SH-SY5Y (cell line): ENCODE results near the gene RIPOR3.

ENCODE experiments used
- GATA2 ChIP-seq: IDR thresholded peaks from 2 replicates; pipeline ENCODE4 v1.6.1; 2011; ENCODE audit warnings: mild to moderate bottlenecking, low read depth, low read length
- GATA3 ChIP-seq: IDR thresholded peaks from 2 replicates; pipeline ENCODE4 v1.6.1; 2011; ENCODE audit warnings: low read depth, mild to moderate bottlenecking, low read length, moderate library complexity

DNA sequence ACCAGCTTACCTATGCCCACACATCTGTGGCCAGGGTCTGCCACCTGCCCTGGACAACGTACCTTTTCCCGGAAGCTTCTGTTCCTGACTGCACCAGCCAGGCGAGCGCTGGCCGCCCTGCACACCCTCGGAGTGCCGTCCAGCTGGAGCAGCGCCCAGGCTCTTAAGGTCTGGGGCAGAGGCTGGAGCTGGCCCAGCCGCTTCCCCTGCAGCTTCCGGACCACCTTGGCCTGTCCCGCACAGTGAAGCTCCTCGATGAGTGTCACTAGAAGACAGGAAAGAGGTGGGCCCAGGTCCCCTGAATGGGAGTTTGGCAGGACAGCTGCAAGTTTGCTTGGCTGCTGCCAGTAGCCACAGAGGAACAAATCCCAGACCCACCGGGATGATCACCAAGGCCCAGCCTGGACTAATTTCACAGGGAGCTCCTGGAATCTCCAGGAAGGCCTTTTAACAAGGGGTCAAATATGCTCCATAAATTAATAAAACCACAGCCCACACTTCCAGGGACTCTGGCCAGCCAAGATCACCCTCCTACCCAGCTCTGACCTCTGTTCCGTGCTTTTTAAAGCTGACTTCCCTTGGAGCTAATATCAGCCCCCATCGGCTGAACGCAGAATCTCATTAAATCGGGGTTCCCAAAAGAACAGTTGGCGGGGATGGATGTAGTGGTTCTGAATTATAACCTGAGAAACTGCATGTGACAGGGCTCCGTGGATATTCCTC, 98.9 kb downstream of the RIPOR3 start:
- TF ChIP-seq GATA3, result no peak
- TF ChIP-seq GATA2, result no peak
